Activated CD8-positive, alpha-beta memory T cell treated with anti-CD3 and anti-CD28 coated beads, Interleukin-2, amount 10 ng/mL, durations not matched to agents 7 days and 5 days (primary cell): ENCODE results near the gene ZDHHC9. TPM values are rescaled to one million over a fixed set of nuclear protein-coding genes. Genes with fewer than 3 reads are reported as not detected.

Experiments
- ATAC-seq: fragments of 150-1000 bp; cut with Tn5 transposase; one replicate; pipeline ENCODE4 v1.10.0; 2021; ENCODE audit warnings: moderate library complexity
- CTCF ChIA-PET: fragments of 350-600 bp; sonication (Branson Sonifier 250); formaldehyde crosslinking; loops from one replicate; lab custom pipeline; 2021; ENCODE audit warnings: antibody characterized with exemption; lab: Charles Lee
- DNase-seq: peaks from one replicate; pipeline ENCODE4 v3.0.0-alpha.2; 2020
- H3K27ac Mint-ChIP-seq: one replicate; pipeline ENCODE4 v1.8.0; 2021; ENCODE audit warnings: mild to moderate bottlenecking, mixed read lengths
- H3K27me3 Mint-ChIP-seq: one replicate; pipeline ENCODE4 v1.8.0; 2021; ENCODE audit warnings: mixed read lengths
- H3K36me3 Mint-ChIP-seq: one replicate; pipeline ENCODE4 v1.8.0; 2021; ENCODE audit warnings: mild to moderate bottlenecking, mixed read lengths
- H3K4me1 Mint-ChIP-seq: one replicate; pipeline ENCODE4 v1.8.0; 2021; ENCODE audit warnings: mixed read lengths
- H3K4me3 Mint-ChIP-seq: one replicate; pipeline ENCODE4 v1.8.0; 2021; ENCODE audit warnings: mild to moderate bottlenecking, moderate library complexity, mixed read lengths
- H3K9me3 Mint-ChIP-seq: one replicate; pipeline ENCODE4 v1.8.0; 2022; ENCODE audit warnings: low read depth, mixed read lengths
- total RNA-seq, 2 experiments: library from RNA; stranded (reverse); gene quantifications; one replicate each; pipeline ENCODE4 v1.2.3, GENCODE V29; 2021

ZDHHC9 gene
- total RNA-seq, 2 experiments from 2014 or later = 5.5 to 7.3 TPM

DNA sequence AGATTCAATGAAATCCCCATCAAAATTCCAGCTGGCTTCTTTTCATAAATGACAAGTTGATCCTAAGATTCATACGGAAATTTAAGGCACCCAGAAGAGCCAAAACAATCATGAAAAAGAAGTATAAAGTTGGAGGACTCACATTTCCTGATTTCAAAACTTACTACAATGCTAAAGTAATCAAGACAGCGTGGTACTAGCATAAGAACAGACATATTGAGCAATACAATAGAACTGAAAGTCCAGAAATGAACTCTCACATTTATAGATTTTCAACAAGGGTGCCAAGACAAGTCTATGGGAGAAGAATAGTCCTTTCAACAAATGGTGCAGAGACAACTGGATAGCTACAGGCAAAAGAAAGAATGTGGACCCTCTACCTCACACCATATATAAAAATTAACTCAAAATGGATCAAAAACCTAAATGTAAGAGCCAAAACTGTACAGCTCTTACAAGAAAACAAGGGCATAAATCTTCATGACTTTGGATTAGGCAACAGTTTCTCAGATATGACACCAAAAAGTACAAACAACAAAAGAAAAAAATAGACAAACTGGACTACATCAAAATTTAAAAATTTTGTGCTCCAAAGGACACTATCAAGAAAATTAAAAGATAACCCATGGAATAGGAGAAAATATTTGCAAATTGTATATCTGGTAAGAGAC lies 35.4 kb downstream of the ZDHHC9 start:
- Mint-ChIP-seq H3K27ac (peak overlapping the region; percentile 28), H3K4me1 (peaks cover 17% of the 10 kb centered on the region), H3K4me3 (no peak overlapping the region), H3K36me3 (peaks cover 20% of the 10 kb centered on the region), H3K9me3 (no peaks in the 10 kb centered on the region), H3K27me3 (no peaks in the 10 kb centered on the region)
- no peak for DNase-seq
- CTCF ChIA-PET = interaction anchor here (1.2 kb wide), 2 partner anchors 15 to 55 kb away, joined by 3 read pairs; no protein-coding TSS in a partner anchor
- ATAC-seq = no peak

DNA sequence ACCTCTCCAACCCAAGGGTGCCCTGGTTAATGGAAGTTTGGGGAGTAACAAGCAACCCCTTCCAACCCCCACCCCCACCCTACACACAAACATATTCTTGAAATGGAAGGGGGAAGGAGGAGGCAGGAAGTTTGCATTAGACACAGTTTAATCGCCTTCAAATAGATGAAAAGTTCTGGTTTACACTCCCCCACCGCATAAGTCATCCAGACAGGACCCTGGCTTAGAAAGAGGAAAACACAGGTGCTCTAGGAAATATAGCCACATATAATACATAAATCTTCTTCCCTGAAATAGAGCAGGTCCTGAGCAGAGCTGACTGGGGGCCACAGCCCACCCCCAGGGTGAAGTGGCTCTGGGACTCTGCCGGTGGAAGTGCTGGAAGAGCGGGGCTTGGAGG lies 38.9 kb downstream of the ZDHHC9 start:
- Mint-ChIP-seq H3K9me3 (no peaks in the 10 kb centered on the region), H3K27ac (no peak overlapping the region), H3K36me3 (peaks cover 13% of the 10 kb centered on the region), H3K4me3 (no peak overlapping the region), H3K4me1 (peaks cover 17% of the 10 kb centered on the region), H3K27me3 (no peaks in the 10 kb centered on the region)
- CTCF ChIA-PET = no interaction called here
- ATAC-seq (no peak), DNase-seq (no peak)

DNA sequence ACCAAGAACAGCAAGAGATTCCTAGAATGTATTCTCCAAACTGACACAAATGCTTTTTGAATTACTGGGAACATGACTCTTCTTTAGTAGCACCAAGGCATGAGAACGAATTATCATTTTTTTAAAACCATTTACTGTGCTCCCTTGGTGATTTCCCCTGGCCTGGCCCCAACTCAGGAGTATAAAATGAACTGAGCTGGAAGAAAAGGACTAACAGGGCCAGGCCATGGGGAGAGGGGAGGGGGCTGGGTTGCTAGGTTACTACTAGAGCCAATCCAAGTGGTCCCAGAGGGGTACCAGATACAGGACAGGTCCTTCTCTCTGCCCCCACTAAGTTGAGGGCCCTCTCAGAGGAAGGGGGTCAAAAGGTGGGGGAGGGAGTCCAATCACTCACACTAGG lies 40.8 kb downstream of the ZDHHC9 start:
- Mint-ChIP-seq H3K4me3 (no peak overlapping the region), H3K27ac (no peak overlapping the region), H3K27me3 (no peaks in the 10 kb centered on the region), H3K4me1 (peaks cover 12% of the 10 kb centered on the region), H3K36me3 (peaks cover 3% of the 10 kb centered on the region), H3K9me3 (no peaks in the 10 kb centered on the region)
- CTCF ChIA-PET = no interaction called here
- no peak for ATAC-seq
- no peak for DNase-seq

DNA sequence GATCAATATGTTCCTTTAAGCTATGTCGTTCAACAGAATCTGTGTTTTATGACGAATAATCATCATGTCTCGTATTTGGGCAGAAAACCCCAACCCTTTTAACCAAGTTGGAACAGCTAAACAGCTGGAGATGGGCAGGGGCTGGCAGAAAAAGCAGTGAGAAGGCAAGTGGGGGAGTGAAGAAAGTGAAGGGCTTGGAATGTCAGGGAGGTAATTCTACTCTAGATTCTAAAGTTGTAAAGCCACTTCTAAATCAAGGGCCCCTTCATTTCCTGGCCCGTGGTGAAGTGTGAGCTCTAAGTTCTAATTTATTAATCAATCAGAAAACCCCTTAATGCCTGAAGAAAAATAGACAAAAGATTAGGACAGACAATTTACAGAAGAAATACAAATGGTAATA lies 43.5 kb downstream of the ZDHHC9 start:
- no peak for ATAC-seq
- Mint-ChIP-seq H3K4me3 (no peak overlapping the region), H3K36me3 (peaks cover 7% of the 10 kb centered on the region), H3K4me1 (peaks cover 15% of the 10 kb centered on the region), H3K9me3 (no peaks in the 10 kb centered on the region), H3K27ac (no peak overlapping the region), H3K27me3 (no peaks in the 10 kb centered on the region)
- CTCF ChIA-PET = interaction anchor here (1.3 kb wide), 1 partner anchor 22 kb away, joined by 3 read pairs; no protein-coding TSS in a partner anchor
- DNase-seq = no peak

DNA sequence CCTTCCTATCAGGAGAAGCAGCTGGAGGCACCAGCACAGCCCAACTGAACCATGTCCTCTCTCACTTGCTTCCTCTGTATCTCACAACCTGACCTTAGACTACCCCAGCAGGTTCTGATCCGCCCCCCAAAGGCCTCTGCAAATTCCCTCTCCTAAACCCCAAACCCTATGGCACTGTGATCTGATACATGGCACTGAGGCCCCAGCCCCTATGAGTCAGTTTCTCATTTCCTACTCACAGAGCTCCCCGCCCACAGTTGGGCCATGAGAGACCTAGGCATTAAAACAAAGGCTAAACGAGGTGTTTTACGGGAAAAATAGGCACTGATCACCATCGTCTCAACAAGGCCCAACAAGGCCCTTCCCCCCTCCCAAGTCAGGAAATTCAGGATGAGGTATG lies 44.8 kb downstream of the ZDHHC9 start:
- ATAC-seq (peak; percentile 61), DNase-seq (no peak)
- Mint-ChIP-seq H3K36me3 (peaks cover 16% of the 10 kb centered on the region), H3K4me1 (peaks cover 15% of the 10 kb centered on the region), H3K27ac (peak overlapping the region; percentile 43), H3K9me3 (no peaks in the 10 kb centered on the region), H3K27me3 (no peaks in the 10 kb centered on the region), H3K4me3 (no peak overlapping the region)
- CTCF ChIA-PET = no interaction called here

DNA sequence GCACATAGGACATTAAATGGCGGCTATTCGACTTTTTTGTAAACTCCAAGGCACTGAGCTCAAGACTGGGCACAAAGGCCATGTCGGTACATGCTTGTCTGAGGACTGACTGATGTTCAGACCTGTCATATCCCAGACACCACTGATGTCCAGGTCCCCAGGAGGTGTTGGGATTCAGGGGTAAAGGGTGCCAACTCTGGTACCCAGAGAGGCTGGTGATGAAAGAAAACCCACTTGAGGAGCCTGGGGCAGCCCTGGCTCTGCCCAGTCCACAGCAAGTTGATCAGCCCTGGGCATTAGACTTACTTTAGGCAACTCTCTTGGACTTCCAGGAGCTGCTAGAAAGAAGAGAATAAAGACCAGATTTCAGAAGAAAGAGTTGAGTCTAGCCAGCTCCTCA lies 45.2 kb downstream of the ZDHHC9 start:
- H3K27ac Mint-ChIP-seq = peak overlapping the region; percentile 43
- H3K36me3 Mint-ChIP-seq = peaks cover 16% of the 10 kb centered on the region
- ATAC-seq = peak; percentile 20
- no peak overlapping the region for H3K4me3 Mint-ChIP-seq
- no peak for DNase-seq
- peaks cover 15% of the 10 kb centered on the region for H3K4me1 Mint-ChIP-seq
- H3K27me3 Mint-ChIP-seq = no peaks in the 10 kb centered on the region
- CTCF ChIA-PET = no interaction called here
- no peaks in the 10 kb centered on the region for H3K9me3 Mint-ChIP-seq

DNA sequence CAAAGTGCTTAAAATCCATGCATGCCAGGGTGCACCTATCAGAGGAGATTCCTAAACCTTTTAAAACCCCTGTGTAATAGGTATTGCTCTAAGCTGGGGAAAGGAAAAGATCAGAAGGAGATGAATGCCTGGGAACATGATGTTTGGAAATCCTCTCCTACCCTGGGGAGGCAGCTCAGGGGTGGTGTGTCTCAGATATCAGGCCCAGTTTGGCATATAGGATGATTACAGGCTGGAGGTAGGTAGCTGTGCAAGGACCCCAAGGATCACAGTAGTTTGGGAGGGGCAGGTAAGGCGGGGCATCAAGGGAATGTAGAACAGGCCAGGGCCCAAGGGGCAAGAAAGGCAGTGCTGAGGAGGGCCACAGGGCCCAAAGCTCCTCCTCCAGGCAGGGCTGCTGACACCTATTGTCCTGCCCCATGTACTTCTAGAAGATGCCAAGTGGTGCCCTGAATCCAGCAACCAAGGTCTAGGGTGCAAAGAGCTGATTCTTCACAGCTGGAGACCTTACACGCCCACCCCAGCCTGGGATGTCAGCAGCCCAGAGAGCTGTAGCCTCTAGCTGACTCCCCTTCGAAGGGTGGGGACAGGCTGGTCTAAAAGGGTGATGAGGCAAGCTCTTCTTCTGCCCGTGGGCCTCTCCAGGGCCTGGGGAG lies 46.3 kb downstream of the ZDHHC9 start:
- peaks cover 15% of the 10 kb centered on the region for H3K4me1 Mint-ChIP-seq
- H3K36me3 Mint-ChIP-seq = peaks cover 21% of the 10 kb centered on the region
- H3K9me3 Mint-ChIP-seq = no peaks in the 10 kb centered on the region
- no peaks in the 10 kb centered on the region for H3K27me3 Mint-ChIP-seq
- DNase-seq = no peak
- ATAC-seq = no peak
- no peak overlapping the region for H3K4me3 Mint-ChIP-seq
- CTCF ChIA-PET = interaction anchor here (1.6 kb wide), 1 partner anchor 38 kb away, joined by 4 read pairs; no protein-coding TSS in a partner anchor
- peak overlapping the region; percentile 11 for H3K27ac Mint-ChIP-seq

DNA sequence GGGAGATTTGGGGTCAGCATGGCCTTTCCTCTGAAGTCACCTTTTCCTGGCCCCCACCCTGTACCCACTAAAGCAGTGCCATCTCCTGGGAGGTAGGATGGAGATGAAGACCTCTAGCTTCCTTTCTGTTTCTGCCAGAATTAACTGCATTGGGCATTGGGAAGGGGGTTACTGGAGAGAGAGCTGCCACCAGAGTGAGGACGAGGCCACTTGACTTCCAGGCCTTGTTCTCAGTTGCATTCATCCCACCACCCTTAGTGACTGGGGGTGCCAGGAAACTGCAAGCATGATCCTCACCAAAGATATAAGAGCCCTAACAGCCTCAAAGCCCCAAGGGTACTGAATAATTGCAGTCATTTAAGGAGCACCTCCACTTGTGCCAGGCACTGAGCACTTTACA lies 48.1 kb downstream of the ZDHHC9 start:
- H3K9me3 Mint-ChIP-seq = no peaks in the 10 kb centered on the region
- DNase-seq (no peak), ATAC-seq (no peak)
- no peak overlapping the region for H3K27ac Mint-ChIP-seq
- peaks cover 15% of the 10 kb centered on the region for H3K4me1 Mint-ChIP-seq
- no peaks in the 10 kb centered on the region for H3K27me3 Mint-ChIP-seq
- H3K36me3 Mint-ChIP-seq = peaks cover 27% of the 10 kb centered on the region
- H3K4me3 Mint-ChIP-seq = no peak overlapping the region
- CTCF ChIA-PET = interaction anchor here (1.1 to 1.6 kb wide), 3 partner anchors 28 to 60 kb away, joined by 3 read pairs; no protein-coding TSS in a partner anchor

DNA sequence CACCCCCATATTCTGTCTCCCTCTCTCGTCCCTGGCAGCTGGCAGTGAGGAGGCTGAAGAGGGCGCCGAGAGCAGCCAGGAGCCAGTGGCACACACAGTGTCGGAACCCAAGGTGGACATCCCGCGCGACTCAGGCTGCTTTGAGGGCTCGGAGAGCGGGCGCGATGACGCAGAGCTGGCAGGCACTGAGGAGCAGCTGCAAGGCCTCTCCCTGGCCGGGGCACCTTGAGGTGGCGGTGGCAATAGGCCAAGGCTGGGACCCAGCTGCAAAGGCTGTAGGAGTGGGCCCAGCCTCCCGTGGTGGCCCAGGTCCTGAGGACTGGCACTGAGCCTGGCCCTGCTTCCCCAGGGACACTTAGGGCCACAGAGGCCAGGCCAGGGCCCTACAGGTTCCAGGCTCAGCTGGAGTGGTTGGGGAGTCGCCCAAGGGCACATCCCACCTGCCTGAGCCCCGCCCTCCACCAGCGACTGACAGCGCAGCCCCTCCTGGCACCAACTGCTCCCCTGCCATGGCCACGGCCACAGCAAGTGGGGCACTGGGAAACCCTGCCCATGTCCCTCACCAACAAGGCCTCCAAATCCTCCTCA lies 50.0 kb downstream of the ZDHHC9 start:
- H3K27ac Mint-ChIP-seq = no peak overlapping the region
- H3K4me3 Mint-ChIP-seq = no peak overlapping the region
- no peaks in the 10 kb centered on the region for H3K9me3 Mint-ChIP-seq
- peaks cover 15% of the 10 kb centered on the region for H3K4me1 Mint-ChIP-seq
- peaks cover 32% of the 10 kb centered on the region for H3K36me3 Mint-ChIP-seq
- DNase-seq (no peak), ATAC-seq (no peak)
- CTCF ChIA-PET = interaction anchor here (1.1 kb wide), 2 partner anchors 12 to 39 kb away, joined by 3 to 4 read pairs; no protein-coding TSS in a partner anchor
- H3K27me3 Mint-ChIP-seq = no peaks in the 10 kb centered on the region

DNA sequence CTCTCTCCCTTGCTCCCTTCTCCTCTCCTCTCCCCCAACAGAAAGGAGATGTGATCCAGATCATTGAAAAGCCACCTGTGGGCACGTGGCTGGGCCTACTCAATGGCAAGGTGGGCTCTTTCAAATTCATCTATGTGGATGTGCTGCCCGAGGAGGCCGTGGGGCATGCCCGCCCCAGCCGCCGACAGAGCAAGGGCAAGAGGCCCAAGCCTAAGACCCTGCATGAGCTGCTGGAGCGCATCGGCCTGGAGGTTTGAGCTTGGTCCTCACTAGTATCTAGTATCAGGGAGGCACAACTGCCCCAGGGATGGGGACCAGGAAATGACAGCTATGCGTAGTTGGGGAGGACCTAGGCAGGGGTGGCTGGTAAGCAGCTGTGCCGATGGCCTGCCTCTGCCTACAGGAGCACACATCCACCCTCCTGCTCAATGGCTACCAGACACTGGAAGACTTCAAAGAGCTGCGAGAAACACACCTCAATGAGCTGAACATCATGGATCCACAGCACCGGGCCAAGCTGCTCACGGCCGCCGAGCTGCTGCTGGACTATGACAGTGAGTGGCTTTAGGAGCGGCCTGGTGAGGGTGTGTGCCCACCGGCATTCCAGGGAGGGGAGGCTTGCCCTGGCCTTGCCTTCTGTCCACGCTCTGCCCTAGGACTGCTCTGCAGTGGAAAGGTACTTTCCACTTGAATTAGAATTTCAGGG lies 50.9 kb downstream of the ZDHHC9 start:
- Mint-ChIP-seq H3K9me3 (no peaks in the 10 kb centered on the region), H3K27me3 (no peaks in the 10 kb centered on the region), H3K4me3 (no peak overlapping the region), H3K27ac (no peak overlapping the region), H3K36me3 (peaks cover 34% of the 10 kb centered on the region), H3K4me1 (peaks cover 10% of the 10 kb centered on the region)
- no peak for DNase-seq
- CTCF ChIA-PET = interaction anchor here (1.1 kb wide), 1 partner anchor 11 kb away, joined by 3 read pairs; no protein-coding TSS in a partner anchor
- no peak for ATAC-seq

DNA sequence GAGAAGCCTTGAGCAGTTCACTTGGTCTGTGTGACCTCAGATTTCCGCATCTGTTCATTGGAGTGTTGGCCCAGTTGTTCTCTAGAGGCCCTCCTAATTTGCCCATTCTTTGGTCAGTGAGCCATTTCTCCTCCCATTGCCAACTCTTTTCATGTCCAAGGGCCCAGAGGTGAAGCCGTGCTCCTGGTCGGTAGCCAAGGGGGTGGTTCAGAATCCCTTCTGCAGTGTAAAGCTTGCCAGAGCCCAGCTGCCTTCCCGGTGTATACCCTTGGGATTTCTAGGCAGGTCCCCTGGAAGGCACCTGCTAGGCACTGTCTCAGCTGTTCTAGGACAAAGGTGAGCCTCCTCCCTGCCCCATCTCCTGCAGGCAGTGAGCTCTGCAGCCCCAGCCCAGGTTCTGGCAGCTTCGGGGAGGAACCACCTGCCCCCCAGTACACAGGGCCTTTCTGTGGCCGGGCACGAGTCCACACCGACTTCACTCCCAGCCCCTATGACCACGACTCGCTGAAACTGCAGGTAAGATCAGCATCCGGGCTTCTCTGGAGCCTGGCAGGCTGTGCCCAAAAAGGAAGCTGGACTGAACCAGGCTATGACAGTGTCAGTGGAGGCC lies 51.6 kb downstream of the ZDHHC9 start:
- no peak overlapping the region for H3K27ac Mint-ChIP-seq
- ATAC-seq (no peak), DNase-seq (no peak)
- H3K27me3 Mint-ChIP-seq = no peaks in the 10 kb centered on the region
- no peak overlapping the region for H3K4me3 Mint-ChIP-seq
- CTCF ChIA-PET = no interaction called here
- H3K9me3 Mint-ChIP-seq = no peaks in the 10 kb centered on the region
- peaks cover 41% of the 10 kb centered on the region for H3K36me3 Mint-ChIP-seq
- H3K4me1 Mint-ChIP-seq = peaks cover 14% of the 10 kb centered on the region

DNA sequence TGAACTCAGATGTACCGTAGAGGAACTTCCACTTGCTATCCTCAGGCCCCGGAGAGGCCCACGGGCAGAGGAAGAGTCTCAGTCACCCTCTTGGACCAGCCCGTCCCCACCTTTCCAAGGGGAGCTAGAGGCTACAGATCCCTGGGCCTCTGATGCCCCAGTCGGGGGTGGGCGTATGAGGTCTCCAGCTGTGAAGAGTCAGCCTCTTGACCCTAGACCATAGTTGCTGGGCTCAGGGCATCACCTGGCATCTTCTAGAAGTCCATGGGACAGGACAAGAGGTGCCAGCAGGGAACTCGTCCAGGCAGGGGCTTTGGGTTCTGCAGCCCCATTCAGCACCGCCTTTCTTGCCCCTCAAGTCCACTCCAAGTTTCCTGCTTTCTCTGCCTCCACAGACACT lies 52.4 kb downstream of the ZDHHC9 start:
- no peaks in the 10 kb centered on the region for H3K9me3 Mint-ChIP-seq
- ATAC-seq (no peak), DNase-seq (no peak)
- H3K4me3 Mint-ChIP-seq = no peak overlapping the region
- CTCF ChIA-PET = no interaction called here
- peaks cover 43% of the 10 kb centered on the region for H3K36me3 Mint-ChIP-seq
- H3K4me1 Mint-ChIP-seq = peaks cover 19% of the 10 kb centered on the region
- H3K27me3 Mint-ChIP-seq = no peaks in the 10 kb centered on the region
- H3K27ac Mint-ChIP-seq = no peak overlapping the region

DNA sequence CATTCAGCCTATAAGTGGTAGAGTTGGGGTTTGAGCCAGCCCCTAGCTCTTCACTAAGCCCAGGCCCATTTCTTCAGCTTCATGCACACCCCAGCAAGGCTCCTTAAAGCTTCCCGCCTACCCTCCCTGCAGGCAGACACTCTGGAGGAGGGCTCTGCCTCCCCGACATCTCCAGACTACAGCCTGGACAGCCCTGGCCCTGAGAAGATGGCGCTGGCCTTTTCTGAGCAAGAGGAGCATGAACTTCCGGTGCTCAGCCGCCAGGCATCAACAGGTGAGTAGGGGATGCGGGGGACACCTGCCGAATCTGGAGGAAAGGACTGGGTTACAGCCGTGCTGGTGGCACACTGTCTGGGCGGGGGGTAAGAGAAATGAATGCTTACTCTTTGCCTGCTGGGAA lies 52.9 kb downstream of the ZDHHC9 start:
- Mint-ChIP-seq H3K4me3 (no peak overlapping the region), H3K27ac (no peak overlapping the region), H3K36me3 (peaks cover 45% of the 10 kb centered on the region), H3K27me3 (no peaks in the 10 kb centered on the region), H3K9me3 (no peaks in the 10 kb centered on the region), H3K4me1 (peaks cover 24% of the 10 kb centered on the region)
- ATAC-seq (no peak), DNase-seq (no peak)
- CTCF ChIA-PET = no interaction called here
